ENCODE data around the gene TUBB4B. TPM values are rescaled to one million over a fixed set of nuclear protein-coding genes. Genes with fewer than 3 reads are reported as not detected.
A peak's percentile ranks its signal among the peaks of the same experiment; 100 is the strongest.
"Not testable (repeated sequence)": the region's sequence is repeated elsewhere in the genome, so short reads cannot be mapped to it uniquely, and the experiment has no call there.

The TUBB4B gene
- total RNA-seq, 1 experiment from 2014 or later = 360 TPM

- CTCF ChIA-PET = interaction anchor here (1.1 kb wide), 1 partner anchor 13 kb away, joined by 4 read pairs; no protein-coding TSS in a partner anchor
- Mint-ChIP-seq H3K36me3 (ENCODE audit: insufficient read depth, unreplicated experiment) (peaks cover 67% of the 10 kb centered on the region), H3K4me1 (ENCODE audit: low read depth, unreplicated experiment) (peaks cover 28% of the 10 kb centered on the region), H3K9me3 (ENCODE audit: low read depth, unreplicated experiment) (no peaks in the 10 kb centered on the region), H3K27me3 (ENCODE audit: unreplicated experiment) (peaks cover 12% of the 10 kb centered on the region), H3K27ac (ENCODE audit: unreplicated experiment) (peak overlapping the region; percentile 100), H3K4me3 (ENCODE audit: low read depth, unreplicated experiment) (peak overlapping the region; percentile 76)
- peak; percentile 59 for DNase-seq
- intact Hi-C loops (cut with micrococcal nuclease; ENCODE audit: unreplicated experiment) = no loop called here
- BruUV-seq (replicated peaks) = no TSS peak
- TF ChIP-seq, protein P1, sequence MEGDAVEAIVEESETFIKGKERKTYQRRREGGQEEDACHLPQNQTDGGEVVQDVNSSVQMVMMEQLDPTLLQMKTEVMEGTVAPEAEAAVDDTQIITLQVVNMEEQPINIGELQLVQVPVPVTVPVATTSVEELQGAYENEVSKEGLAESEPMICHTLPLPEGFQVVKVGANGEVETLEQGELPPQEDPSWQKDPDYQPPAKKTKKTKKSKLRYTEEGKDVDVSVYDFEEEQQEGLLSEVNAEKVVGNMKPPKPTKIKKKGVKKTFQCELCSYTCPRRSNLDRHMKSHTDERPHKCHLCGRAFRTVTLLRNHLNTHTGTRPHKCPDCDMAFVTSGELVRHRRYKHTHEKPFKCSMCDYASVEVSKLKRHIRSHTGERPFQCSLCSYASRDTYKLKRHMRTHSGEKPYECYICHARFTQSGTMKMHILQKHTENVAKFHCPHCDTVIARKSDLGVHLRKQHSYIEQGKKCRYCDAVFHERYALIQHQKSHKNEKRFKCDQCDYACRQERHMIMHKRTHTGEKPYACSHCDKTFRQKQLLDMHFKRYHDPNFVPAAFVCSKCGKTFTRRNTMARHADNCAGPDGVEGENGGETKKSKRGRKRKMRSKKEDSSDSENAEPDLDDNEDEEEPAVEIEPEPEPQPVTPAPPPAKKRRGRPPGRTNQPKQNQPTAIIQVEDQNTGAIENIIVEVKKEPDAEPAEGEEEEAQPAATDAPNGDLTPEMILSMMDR (IDR thresholded peaks at IDR 0.05; ENCODE audit: unreplicated experiment) = no peak
Measured at GRCh38 chr9:137241490-137242268, 592 bp downstream of the TUBB4B start.

DNA sequence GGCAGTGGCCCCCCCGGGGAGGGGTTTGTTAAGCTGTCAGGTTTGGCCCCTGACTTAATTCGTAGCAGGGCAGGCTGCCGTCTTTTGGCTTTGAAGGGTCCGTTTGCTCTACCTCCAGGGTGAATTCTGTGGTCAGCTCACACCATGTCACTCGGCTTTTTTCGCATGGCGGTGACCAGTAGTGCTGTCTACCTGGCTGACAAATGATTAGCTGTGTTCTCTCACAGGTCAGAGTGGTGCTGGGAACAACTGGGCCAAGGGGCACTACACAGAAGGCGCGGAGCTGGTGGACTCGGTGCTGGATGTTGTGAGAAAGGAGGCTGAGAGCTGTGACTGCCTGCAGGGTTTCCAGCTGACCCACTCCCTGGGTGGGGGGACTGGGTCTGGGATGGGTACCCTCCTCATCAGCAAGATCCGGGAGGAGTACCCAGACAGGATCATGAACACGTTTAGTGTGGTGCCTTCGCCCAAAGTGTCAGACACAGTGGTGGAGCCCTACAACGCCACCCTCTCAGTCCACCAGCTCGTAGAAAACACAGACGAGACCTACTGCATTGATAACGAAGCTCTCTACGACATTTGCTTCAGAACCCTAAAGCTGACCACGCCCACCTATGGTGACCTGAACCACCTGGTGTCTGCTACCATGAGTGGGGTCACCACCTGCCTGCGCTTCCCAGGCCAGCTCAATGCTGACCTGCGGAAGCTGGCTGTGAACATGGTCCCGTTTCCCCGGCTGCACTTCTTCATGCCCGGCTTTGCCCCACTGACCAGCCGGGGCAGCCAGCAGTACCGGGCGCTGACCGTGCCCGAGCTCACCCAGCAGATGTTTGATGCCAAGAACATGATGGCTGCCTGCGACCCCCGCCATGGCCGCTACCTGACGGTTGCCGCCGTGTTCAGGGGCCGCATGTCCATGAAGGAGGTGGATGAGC is 1.4 kb downstream of the TUBB4B start:
- peaks cover 67% of the 10 kb centered on the region for H3K36me3 Mint-ChIP-seq (ENCODE audit: insufficient read depth, unreplicated experiment)
- H3K4me1 Mint-ChIP-seq (ENCODE audit: low read depth, unreplicated experiment) = peaks cover 25% of the 10 kb centered on the region
- intact Hi-C loops (cut with micrococcal nuclease; ENCODE audit: unreplicated experiment) = no loop called here
- H3K27me3 Mint-ChIP-seq (ENCODE audit: unreplicated experiment) = peaks cover 12% of the 10 kb centered on the region
- CTCF ChIA-PET = interaction anchor here (1.1 kb wide), 1 partner anchor 12 kb away, joined by 4 read pairs; no protein-coding TSS in a partner anchor
- H3K9me3 Mint-ChIP-seq (ENCODE audit: low read depth, unreplicated experiment) = no peaks in the 10 kb centered on the region
- peak overlapping the region; percentile 76 for H3K4me3 Mint-ChIP-seq (ENCODE audit: low read depth, unreplicated experiment)
- TF ChIP-seq, protein P1 (IDR thresholded peaks at IDR 0.05; ENCODE audit: unreplicated experiment) = no peak
- BruUV-seq (replicated peaks) = no TSS peak
- H3K27ac Mint-ChIP-seq (ENCODE audit: unreplicated experiment) = peak overlapping the region; percentile 85
- DNase-seq = no peak

DNA sequence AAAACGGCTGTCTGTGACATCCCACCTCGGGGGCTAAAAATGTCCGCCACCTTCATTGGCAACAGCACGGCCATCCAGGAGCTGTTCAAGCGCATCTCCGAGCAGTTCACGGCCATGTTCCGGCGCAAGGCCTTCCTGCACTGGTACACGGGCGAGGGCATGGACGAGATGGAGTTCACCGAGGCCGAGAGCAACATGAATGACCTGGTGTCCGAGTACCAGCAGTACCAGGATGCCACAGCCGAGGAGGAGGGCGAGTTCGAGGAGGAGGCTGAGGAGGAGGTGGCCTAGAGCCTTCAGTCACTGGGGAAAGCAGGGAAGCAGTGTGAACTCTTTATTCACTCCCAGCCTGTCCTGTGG is 2.2 kb downstream of the TUBB4B start:
- BruUV-seq (replicated peaks) = TSS peak; percentile 73
- Mint-ChIP-seq H3K4me3 (ENCODE audit: low read depth, unreplicated experiment) (peak overlapping the region; percentile 76), H3K27me3 (ENCODE audit: unreplicated experiment) (peaks cover 12% of the 10 kb centered on the region), H3K4me1 (ENCODE audit: low read depth, unreplicated experiment) (peaks cover 18% of the 10 kb centered on the region), H3K27ac (ENCODE audit: unreplicated experiment) (peak overlapping the region; percentile 55), H3K36me3 (ENCODE audit: insufficient read depth, unreplicated experiment) (peaks cover 67% of the 10 kb centered on the region)
- H3K9me3 Mint-ChIP-seq (ENCODE audit: low read depth, unreplicated experiment); intact Hi-C loops (cut with micrococcal nuclease; ENCODE audit: unreplicated experiment); DNase-seq: not testable (repeated sequence)
- CTCF ChIA-PET = interaction anchor here (0.6 kb wide), 1 partner anchor 112 kb away, joined by 3 read pairs; no protein-coding TSS in a partner anchor

- Mint-ChIP-seq H3K4me1 (ENCODE audit: low read depth, unreplicated experiment) (peaks cover 12% of the 10 kb centered on the region), H3K27ac (ENCODE audit: unreplicated experiment) (peak overlapping the region; percentile 55), H3K36me3 (ENCODE audit: insufficient read depth, unreplicated experiment) (peaks cover 65% of the 10 kb centered on the region), H3K27me3 (ENCODE audit: unreplicated experiment) (peaks cover 12% of the 10 kb centered on the region), H3K9me3 (ENCODE audit: low read depth, unreplicated experiment) (no peaks in the 10 kb centered on the region), H3K4me3 (ENCODE audit: low read depth, unreplicated experiment) (peak overlapping the region; percentile 76)
- intact Hi-C loops (cut with micrococcal nuclease; ENCODE audit: unreplicated experiment) = no loop called here
- no peak for DNase-seq
- CTCF ChIA-PET = interaction anchor here (0.6 kb wide), 1 partner anchor 112 kb away, joined by 3 read pairs; no protein-coding TSS in a partner anchor
- TF ChIP-seq, protein P1 (IDR thresholded peaks at IDR 0.05; ENCODE audit: unreplicated experiment) = no peak
- BruUV-seq (replicated peaks) = no TSS peak
Measured at GRCh38 chr9:137243626-137244485, 2.8 kb downstream of the TUBB4B start.
